GM12872 (cell line): Measurements from ENCODE around the gene ASS1.

Experiments
- CTCF ChIP-seq: IDR thresholded peaks from 3 replicates; pipeline ENCODE4 v1.5.1; 2011; ENCODE audit warnings: low read depth, mild to moderate bottlenecking, low read length, moderate library complexity; ENCODE audit not compliant: insufficient read depth

ASS1 gene

GRCh38 chr9:130448035-130448624, 3.4 kb downstream of the ASS1 start:
- no peak for TF ChIP-seq CTCF

- no peak for TF ChIP-seq CTCF
Observed at GRCh38 chr9:130448771-130449603, 4.2 kb downstream of the ASS1 start.

GRCh38 chr9:130450344-130451003, 5.7 kb downstream of the ASS1 start:
- no peak for TF ChIP-seq CTCF

GRCh38 chr9:130451004-130451390, 6.2 kb downstream of the ASS1 start:
- no peak for TF ChIP-seq CTCF

- TF ChIP-seq CTCF = peak; percentile 69
Observed at GRCh38 chr9:130451509-130452388, 7.0 kb downstream of the ASS1 start.

GRCh38 chr9:130452835-130453234, 8.1 kb downstream of the ASS1 start:
- no peak for TF ChIP-seq CTCF

- TF ChIP-seq CTCF = no peak
Observed at GRCh38 chr9:130453487-130453886, 8.7 kb downstream of the ASS1 start.
